WI38 (cell line): Measurements from ENCODE around the gene ACAD11.
A peak's percentile ranks its signal among the peaks of the same experiment; 100 is the strongest.

ENCODE experiments used
- H3K4me3 ChIP-seq: 2 replicates; pipeline ENCODE4 v1.5.1; 2011; ENCODE audit warnings: low read depth, mild to moderate bottlenecking, control low read depth, low read length
- TF ChIP-seq, protein P1 (sequence below): IDR thresholded peaks from 2 replicates; pipeline ENCODE4 v1.5.1; 2012; ENCODE audit warnings: low read depth, mild to moderate bottlenecking, control low read depth, low read length

Gene ACAD11, protein sequence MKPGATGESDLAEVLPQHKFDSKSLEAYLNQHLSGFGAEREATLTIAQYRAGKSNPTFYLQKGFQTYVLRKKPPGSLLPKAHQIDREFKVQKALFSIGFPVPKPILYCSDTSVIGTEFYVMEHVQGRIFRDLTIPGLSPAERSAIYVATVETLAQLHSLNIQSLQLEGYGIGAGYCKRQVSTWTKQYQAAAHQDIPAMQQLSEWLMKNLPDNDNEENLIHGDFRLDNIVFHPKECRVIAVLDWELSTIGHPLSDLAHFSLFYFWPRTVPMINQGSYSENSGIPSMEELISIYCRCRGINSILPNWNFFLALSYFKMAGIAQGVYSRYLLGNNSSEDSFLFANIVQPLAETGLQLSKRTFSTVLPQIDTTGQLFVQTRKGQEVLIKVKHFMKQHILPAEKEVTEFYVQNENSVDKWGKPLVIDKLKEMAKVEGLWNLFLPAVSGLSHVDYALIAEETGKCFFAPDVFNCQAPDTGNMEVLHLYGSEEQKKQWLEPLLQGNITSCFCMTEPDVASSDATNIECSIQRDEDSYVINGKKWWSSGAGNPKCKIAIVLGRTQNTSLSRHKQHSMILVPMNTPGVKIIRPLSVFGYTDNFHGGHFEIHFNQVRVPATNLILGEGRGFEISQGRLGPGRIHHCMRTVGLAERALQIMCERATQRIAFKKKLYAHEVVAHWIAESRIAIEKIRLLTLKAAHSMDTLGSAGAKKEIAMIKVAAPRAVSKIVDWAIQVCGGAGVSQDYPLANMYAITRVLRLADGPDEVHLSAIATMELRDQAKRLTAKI

DNA sequence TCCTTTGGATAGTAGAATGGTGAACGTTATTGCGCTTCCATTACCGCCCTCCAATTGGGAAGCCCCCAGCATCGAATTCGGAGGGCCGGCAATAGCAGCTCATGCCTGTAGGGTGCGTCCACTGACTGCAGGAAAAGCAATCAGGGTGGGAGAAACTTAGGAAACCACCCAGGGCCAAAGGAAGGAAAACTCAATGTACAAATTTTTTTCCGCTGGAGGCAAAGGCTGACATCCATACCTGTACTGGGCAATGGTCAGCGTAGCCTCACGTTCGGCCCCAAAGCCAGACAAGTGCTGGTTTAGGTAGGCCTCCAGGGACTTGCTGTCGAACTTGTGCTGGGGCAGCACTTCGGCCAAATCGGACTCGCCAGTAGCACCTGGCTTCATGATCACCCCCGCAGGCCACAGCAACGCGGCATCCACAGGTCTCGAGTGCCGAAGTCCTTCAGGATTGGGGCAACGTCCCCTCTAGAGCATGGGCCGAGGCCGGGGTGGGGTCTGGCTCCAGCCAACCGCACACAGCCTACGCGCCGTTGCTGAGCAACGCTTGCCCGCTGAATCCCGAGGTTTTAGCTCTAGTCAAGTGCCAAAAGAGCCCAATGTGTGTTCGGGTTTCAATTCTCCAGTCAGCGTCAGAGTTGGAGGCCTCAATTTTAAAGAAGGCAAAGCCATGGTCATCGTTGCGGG is at the start of gene ACAD11:
Gene ACAD11, minus strand, starts transcription at position 445 of the 687 bp plus-strand sequence. Its CDS starts 58 bp downstream, at position 387.
- TF ChIP-seq, protein P1, sequence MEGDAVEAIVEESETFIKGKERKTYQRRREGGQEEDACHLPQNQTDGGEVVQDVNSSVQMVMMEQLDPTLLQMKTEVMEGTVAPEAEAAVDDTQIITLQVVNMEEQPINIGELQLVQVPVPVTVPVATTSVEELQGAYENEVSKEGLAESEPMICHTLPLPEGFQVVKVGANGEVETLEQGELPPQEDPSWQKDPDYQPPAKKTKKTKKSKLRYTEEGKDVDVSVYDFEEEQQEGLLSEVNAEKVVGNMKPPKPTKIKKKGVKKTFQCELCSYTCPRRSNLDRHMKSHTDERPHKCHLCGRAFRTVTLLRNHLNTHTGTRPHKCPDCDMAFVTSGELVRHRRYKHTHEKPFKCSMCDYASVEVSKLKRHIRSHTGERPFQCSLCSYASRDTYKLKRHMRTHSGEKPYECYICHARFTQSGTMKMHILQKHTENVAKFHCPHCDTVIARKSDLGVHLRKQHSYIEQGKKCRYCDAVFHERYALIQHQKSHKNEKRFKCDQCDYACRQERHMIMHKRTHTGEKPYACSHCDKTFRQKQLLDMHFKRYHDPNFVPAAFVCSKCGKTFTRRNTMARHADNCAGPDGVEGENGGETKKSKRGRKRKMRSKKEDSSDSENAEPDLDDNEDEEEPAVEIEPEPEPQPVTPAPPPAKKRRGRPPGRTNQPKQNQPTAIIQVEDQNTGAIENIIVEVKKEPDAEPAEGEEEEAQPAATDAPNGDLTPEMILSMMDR = peak; percentile 61
- peak within 1 kb of the TSS; percentile 75 for H3K4me3 ChIP-seq

DNA sequence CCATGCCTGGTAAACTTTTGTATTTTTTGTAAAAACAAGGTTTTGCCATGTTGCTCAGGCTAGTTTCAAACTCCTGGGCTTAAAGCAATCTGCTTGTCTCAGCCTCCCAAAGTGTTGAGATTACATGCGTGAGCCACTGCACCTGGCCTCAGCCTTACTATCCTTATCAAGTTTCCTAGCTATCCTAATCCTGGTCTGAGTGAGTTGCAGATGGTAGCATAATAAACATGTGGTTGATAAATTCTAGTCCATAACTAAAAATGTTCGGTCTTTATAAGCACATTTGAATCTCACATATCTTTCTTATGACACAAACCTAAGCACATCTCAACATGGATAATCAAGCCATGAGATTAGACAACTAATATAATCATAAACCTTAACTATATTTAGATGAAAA is 44.1 kb upstream of the ACAD11 start:
- no peak overlapping the region for H3K4me3 ChIP-seq
- TF ChIP-seq, protein P1 = no peak

DNA sequence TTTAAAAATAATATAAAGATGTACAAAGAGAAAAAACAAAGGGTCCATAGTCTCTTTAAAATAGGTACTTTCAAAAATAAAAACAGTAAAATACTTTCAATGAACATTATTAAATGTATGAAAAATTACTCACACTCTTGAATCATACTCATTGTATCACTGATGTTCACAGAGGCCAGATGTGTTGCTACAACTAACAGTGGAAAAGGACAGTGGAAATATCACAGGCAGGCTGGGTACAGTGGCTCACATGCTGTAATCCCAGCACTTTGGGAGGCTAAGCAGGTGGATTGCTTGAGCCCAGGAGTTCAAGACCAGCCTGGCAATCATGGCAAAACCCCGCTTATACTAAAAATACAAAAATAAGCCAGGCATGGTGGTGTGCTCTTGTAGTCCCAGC is 35.8 kb upstream of the ACAD11 start:
- TF ChIP-seq, protein P1 = no peak
- no peak overlapping the region for H3K4me3 ChIP-seq

DNA sequence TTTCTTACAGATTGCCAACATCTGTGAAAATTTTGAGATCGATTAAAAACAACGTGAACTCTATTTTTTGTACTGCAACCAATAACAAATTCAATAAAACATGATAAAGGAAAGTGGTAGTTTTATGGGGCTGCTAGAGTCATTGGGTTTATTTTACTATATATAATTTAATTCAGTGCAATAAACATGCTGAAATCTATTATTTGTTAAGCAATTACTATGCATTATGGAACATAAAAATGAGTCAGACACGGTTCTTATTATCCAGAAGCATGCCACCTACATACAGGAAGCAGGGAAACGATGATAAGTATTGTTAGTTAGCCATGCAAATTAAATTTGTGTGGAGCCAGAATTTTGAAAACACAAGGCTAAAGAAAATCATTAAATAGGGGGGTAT is 35.4 kb upstream of the ACAD11 start:
- no peak overlapping the region for H3K4me3 ChIP-seq
- TF ChIP-seq, protein P1 = no peak

DNA sequence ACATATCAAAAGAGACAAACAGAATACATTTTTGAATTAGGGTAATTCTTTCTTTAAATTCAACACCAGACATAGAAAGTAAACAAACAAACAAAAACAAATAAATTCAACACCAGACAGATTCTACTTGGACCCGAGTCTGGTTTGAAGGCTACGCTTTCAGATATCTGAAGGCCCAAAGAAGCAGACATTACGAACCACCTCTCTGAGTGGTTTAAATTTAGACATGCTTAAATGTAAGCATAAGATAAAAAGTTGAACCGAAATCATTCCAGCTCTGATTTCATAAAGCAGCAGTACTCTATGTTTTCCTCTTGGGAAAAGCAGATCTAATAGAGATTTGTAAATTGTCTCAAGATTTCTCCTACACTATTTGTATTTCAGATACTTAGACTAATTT is 30.4 kb upstream of the ACAD11 start:
- H3K4me3 ChIP-seq = no peak overlapping the region
- TF ChIP-seq, protein P1 = no peak

DNA sequence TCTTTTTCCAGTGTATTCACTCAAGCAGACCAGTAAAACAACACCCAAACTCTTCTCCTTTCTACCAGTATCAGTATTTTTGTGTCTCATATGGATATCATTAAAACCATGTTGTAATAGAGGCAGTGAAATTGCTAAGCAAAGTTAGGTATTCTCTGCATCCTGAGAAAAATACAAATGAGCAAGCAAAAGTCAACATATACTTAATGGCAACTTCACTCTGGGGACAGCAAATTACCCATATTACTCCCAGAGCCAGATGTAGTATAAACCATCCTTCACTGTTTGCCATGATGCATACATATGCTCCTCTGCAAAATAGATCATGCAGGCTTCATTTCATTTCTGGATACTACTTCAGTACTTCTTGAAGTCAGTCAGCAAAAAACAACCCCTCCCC is 22.6 kb upstream of the ACAD11 start:
- TF ChIP-seq, protein P1 = no peak
- no peak overlapping the region for H3K4me3 ChIP-seq
